MM.1S (cell line): ENCODE data around the gene SOCS4.

Experiments used
- DNase-seq: peaks from one replicate; pipeline ENCODE4 v3.0.0-alpha.2; 2015
- H2AFZ ChIP-seq: fragments of 300-600 bp; sonication (generic); 2 replicates; pipeline ENCODE4 v1.6.0; 2016; ENCODE audit warnings: antibody characterized with exemption, low read length
- H3F3A ChIP-seq: fragments of 300-600 bp; sonication (generic); 2 replicates; pipeline ENCODE4 v1.6.1; 2016; ENCODE audit warnings: mild to moderate bottlenecking, antibody characterized with exemption, low read length, moderate library complexity, mixed read lengths; ENCODE audit not compliant: insufficient read depth
- H3K27ac ChIP-seq: fragments of 300-600 bp; sonication (generic); 2 replicates; pipeline ENCODE4 v1.5.1; 2016; ENCODE audit warnings: mild to moderate bottlenecking, low read length
- H3K27me3 ChIP-seq: fragments of 300-600 bp; sonication (generic); replicated peaks from 2 replicates; pipeline ENCODE4 v1.6.0; 2016; ENCODE audit warnings: low read length; ENCODE audit not compliant: insufficient read depth
- H3K36me3 ChIP-seq: fragments of 300-600 bp; sonication (generic); replicated peaks from 2 replicates; pipeline ENCODE4 v1.6.1; 2016; ENCODE audit warnings: mild to moderate bottlenecking, low read length, mixed read lengths; ENCODE audit not compliant: insufficient read depth
- H3K4me1 ChIP-seq: fragments of 300-600 bp; sonication (generic); 2 replicates; pipeline ENCODE4 v1.6.1; 2016; ENCODE audit warnings: low read length, mixed read lengths
- H3K4me2 ChIP-seq: fragments of 300-600 bp; sonication (generic); 2 replicates; pipeline ENCODE4 v1.6.0; 2016; ENCODE audit warnings: low read depth, low read length
- H3K4me3 ChIP-seq: fragments of 300-600 bp; sonication (generic); 2 replicates; pipeline ENCODE4 v1.5.1; 2016; ENCODE audit warnings: low read length, mixed read lengths
- H3K79me2 ChIP-seq: fragments of 300-600 bp; sonication (generic); 2 replicates; pipeline ENCODE4 v1.6.1; 2016; ENCODE audit warnings: mixed run types, low read length, mixed read lengths
- H3K9ac ChIP-seq: fragments of 300-600 bp; sonication (generic); 2 replicates; pipeline ENCODE4 v1.6.1; 2016; ENCODE audit warnings: low read length, mixed read lengths
- H3K9me2 ChIP-seq: fragments of 300-600 bp; sonication (generic); replicated peaks from 2 replicates; pipeline ENCODE4 v1.6.1; 2016; ENCODE audit warnings: mild to moderate bottlenecking, low read length, mixed read lengths; ENCODE audit not compliant: insufficient read depth
- H3K9me3 ChIP-seq: fragments of 300-600 bp; sonication (generic); replicated peaks from 2 replicates; pipeline ENCODE4 v1.6.1; 2016; ENCODE audit warnings: mild to moderate bottlenecking, low read length, mixed read lengths; ENCODE audit not compliant: insufficient read depth
- H4K20me1 ChIP-seq: fragments of 300-600 bp; sonication (generic); 2 replicates; pipeline ENCODE4 v1.6.1; 2016; ENCODE audit warnings: mild to moderate bottlenecking, low read length, moderate library complexity, mixed read lengths; ENCODE audit not compliant: insufficient read depth
- EZH2 ChIP-seq: fragments of 300-600 bp; sonication (generic); optimal IDR thresholded peaks from 2 replicates; pipeline ENCODE3; 2017; ENCODE audit warnings: low read depth, mild to moderate bottlenecking, antibody characterized with exemption, low read length, mixed read lengths
- EZH2phosphoT487 ChIP-seq: fragments of 300-600 bp; sonication (generic); IDR thresholded peaks from 2 replicates; pipeline ENCODE4 v1.6.1; 2018; ENCODE audit warnings: antibody characterized with exemption, low read length
- TF ChIP-seq, protein P1 (sequence below): fragments of 300-600 bp; sonication (generic); IDR thresholded peaks from 2 replicates; pipeline ENCODE4 v1.5.1; 2016; ENCODE audit warnings: antibody characterized with exemption, low read length, mixed read lengths

SOCS4 gene

GRCh38 chr14:55088356-55088755 lies 61.3 kb downstream of the SOCS4 start:
- H4K20me1 ChIP-seq, result no peaks in the 10 kb centered on the region
- no peak overlapping the region for H3K4me2 ChIP-seq
- H3K4me1 ChIP-seq, result no peaks in the 10 kb centered on the region
- H3F3A ChIP-seq, result no peaks in the 10 kb centered on the region
- no peaks in the 10 kb centered on the region for H3K9me3 ChIP-seq
- no peaks in the 10 kb centered on the region for H3K36me3 ChIP-seq
- no peak for DNase-seq
- H3K27ac ChIP-seq, result no peak overlapping the region
- no peak overlapping the region for H3K4me3 ChIP-seq
- H3K79me2 ChIP-seq, result no peaks in the 10 kb centered on the region
- H2AFZ ChIP-seq, result no peak overlapping the region
- TF ChIP-seq EZH2phosphoT487 (no peak), EZH2 (no peak)
- TF ChIP-seq, protein P1, sequence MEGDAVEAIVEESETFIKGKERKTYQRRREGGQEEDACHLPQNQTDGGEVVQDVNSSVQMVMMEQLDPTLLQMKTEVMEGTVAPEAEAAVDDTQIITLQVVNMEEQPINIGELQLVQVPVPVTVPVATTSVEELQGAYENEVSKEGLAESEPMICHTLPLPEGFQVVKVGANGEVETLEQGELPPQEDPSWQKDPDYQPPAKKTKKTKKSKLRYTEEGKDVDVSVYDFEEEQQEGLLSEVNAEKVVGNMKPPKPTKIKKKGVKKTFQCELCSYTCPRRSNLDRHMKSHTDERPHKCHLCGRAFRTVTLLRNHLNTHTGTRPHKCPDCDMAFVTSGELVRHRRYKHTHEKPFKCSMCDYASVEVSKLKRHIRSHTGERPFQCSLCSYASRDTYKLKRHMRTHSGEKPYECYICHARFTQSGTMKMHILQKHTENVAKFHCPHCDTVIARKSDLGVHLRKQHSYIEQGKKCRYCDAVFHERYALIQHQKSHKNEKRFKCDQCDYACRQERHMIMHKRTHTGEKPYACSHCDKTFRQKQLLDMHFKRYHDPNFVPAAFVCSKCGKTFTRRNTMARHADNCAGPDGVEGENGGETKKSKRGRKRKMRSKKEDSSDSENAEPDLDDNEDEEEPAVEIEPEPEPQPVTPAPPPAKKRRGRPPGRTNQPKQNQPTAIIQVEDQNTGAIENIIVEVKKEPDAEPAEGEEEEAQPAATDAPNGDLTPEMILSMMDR, result no peak
- no peaks in the 10 kb centered on the region for H3K27me3 ChIP-seq
- no peaks in the 10 kb centered on the region for H3K9me2 ChIP-seq
- H3K9ac ChIP-seq, result no peak overlapping the region

DNA sequence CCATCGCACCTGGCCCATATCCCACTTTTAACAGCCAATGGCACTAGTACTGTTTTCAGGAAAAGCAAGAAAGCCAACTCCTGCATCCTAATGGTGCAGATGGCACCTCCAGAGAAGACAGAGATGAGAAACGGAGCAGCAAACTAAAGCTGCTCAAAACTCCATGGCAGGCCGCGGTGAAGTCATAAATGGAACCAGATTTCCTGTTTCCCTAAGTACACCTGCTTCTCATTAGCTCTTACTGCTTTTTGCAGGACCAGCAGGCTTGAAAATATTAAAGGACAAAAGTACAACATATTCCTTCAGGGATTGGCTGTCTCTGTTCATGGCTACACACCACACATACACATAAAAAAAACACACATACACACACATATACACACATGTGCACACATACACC lies 65.3 kb downstream of the SOCS4 start:
- Histone ChIP-seq H3K36me3 (no peaks in the 10 kb centered on the region), H3K4me2 (no peak overlapping the region), H3K4me3 (no peak overlapping the region), H3K4me1 (no peaks in the 10 kb centered on the region), H3K27ac (no peak overlapping the region), H3K79me2 (no peaks in the 10 kb centered on the region), H4K20me1 (no peaks in the 10 kb centered on the region), H3K9ac (no peak overlapping the region), H3F3A (no peaks in the 10 kb centered on the region), H3K9me2 (no peaks in the 10 kb centered on the region), H3K27me3 (no peaks in the 10 kb centered on the region), H3K9me3 (no peaks in the 10 kb centered on the region), H2AFZ (no peak overlapping the region)
- TF ChIP-seq EZH2 (no peak), EZH2phosphoT487 (no peak)
- TF ChIP-seq, protein P1, result no peak
- no peak for DNase-seq

DNA sequence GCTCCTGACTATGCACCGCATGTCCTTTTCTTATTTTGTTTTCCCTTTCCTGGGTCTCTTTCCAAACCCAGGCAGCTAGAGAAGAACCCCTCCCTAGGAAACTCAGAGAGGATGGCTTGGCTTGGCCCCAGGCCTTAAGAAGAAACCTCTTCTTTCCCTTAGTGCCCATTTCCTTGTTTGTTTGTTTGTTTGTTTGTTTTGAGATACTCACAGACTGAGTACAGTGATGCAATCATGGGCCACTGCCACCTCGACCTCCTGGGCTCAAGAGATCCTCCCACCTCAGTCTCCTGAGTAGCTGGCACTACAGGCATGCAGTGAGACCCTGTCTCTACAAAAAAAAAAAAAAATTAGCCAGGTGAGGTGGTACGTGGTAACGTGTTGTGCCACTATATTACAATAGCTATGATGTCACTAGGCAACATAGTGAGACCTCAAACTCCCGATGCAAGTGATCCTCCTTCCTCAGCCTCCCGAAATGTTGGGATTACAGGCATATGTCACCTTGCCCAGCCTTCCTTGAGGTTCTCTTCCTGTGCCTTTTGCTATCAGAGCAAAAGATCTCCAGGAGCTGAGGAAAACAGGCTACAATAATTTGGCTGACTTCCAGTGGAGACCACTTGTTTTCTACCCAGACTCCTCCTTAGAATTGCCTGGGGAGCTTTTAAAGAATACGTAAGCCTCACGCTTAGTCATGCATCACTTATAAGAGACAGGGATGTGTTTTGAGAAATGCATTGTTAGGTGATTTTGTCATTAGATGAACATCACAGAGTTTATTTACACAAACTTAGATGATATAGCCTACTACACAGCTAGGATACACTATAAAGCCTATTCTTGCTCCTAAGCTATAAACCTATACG lies 67.5 kb downstream of the SOCS4 start:
- Histone ChIP-seq H4K20me1 (no peaks in the 10 kb centered on the region), H3K79me2 (no peaks in the 10 kb centered on the region), H2AFZ (no peak overlapping the region), H3K27me3 (no peaks in the 10 kb centered on the region), H3K36me3 (no peaks in the 10 kb centered on the region), H3K9ac (no peak overlapping the region), H3K4me3 (no peak overlapping the region), H3F3A (no peaks in the 10 kb centered on the region), H3K4me2 (no peak overlapping the region), H3K4me1 (peaks cover 11% of the 10 kb centered on the region), H3K27ac (no peak overlapping the region), H3K9me3 (no peaks in the 10 kb centered on the region), H3K9me2 (no peaks in the 10 kb centered on the region)
- no peak for TF ChIP-seq EZH2
- TF ChIP-seq EZH2phosphoT487, result no peak
- TF ChIP-seq, protein P1, result no peak
- no peak for DNase-seq
